HuH-7.5 (cell line): ENCODE results near the gene MTR.
A peak's percentile ranks its signal among the peaks of the same experiment; 100 is the strongest.

Experiments
- DNase-seq: peaks from one replicate; pipeline ENCODE4 v3.0.0; 2011; ENCODE audit warnings: low spot score

MTR gene

DNA sequence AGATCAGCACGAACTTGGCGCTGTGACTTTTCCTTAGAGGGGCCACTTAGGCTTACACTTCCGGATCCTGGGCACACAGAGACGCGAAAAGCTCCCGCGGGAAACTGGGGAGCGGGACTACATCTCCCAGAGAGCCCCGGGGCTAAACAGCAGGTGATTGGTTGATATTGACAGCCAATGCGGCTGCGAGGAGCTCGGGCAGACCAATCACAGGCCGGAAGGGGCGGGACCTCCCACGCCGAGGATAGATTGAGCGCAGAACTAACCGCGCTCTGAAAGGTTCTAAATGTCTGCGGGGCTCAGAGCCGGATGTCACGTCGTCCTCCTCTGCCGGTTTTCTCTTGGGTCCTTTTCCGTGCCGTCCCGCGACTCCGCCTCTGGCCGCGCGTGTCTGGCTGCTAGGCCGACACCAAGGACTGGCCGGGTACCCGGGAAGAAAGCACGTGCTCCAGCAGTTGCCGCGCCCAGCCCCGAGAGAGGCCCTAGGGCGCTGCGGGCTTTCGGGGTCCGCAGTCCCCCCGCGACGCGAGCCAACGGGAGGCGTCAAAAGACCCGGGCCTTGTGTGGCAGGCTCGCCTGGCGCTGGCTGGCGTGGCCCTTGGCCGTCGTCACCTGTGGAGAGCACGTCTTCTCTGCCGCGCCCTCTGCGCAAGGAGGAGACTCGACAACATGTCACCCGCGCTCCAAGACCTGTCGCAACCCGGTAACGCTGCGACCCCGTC is at the start of gene MTR:
Gene MTR, plus strand, starts transcription at position 258 of the 722 bp plus-strand sequence. Its CDS starts 412 bp downstream, at position 670.
- peak; percentile 98 for DNase-seq

DNA sequence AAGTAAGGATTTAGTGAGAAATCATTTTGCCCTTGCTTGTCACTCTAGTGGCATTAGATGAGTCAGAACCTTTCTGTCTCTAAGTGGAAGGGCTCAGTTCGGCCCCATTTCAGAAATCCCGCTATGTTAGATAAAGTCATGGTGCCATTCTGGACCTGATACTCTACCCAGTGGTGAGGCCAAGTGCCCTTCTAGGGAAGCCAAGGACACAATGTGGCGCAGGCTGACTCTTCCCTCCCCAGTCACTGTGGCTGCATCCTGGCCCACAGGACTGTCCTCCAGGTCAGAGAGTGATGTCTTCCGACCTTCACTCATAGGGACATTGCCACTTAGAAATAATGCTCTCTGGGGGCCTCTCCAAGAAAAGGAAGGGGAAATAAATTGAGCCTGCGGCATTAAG is 48.3 kb upstream of the MTR start:
- no peak for DNase-seq

DNA sequence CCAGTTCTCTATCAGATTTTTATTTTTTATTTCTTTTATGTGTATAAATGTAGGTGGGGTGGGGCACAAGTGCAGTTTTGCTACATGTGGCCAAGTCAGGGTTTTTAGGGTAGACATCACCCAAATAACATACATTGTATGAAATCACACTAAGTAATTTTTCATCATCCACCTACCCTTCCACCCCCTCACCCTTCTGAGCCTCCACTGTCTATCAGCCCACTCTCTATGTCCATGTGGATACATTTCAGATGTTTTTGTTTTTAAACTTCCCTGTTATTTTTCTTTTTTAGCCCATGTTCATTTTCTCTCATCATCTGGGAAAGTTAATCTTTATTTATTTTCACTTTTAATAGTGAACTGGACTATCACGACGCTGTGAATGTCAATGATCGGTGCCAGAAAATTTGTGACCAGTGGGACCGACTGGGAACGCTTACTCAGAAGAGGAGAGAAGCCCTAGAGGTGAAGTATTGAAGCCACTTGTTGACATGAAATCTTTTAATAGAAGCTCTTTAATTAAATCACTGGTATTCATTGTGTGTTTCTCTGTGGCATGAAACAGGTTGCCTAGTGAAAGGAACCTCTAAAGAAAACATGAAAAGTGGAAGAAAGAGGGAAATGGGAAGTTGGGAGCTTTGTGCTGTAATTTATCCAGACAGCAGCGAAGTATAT is 47.6 kb upstream of the MTR start:
- no peak for DNase-seq

DNA sequence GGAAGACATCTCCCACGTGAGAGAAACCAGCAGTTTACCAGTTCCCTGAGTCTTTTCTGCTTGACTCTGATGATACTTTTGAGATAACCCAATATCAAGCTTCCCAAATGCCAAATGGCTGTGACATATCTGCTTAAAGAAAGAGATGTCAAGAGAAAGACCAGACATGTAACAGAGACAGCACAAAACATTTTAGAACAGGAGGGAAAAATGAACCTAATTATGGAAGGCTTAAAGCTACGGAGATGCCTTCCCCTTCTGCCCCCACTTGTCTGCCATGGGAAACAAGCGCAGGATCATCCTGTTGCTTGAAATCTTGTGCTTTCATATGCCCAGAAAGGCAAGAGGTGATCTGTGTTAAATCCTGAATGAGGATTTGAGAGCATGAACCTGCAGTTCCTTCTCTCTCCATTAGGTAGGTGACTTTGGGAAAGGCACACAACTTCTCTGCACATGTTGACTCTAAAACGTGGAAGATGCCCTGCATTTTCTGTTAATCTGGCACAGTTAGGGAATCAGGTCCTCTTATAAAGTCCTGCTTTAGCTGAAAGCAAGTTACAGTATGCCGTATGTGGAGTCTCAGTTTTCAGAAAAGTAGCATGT is 46.7 kb upstream of the MTR start:
- DNase-seq: peak; percentile 25

DNA sequence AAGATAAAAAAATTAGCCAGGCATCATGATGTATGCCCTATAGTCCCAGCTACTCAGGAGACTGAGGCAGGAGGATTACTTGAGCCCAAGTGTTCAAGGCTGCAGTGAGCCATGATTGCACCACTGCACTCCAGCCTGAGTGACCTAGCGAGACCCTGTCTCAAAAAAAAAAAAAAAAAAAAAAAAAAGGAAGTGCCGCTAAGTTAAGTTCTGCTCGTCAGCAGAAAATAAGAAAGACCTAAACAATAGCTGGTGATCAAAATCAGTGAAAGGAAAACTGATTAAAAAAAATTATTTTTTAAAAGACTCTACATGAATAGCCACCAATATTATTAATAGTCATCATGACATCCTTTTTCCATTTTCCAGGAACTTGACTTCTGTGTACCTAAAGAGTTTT is 44.2 kb upstream of the MTR start:
- DNase-seq: no peak

DNA sequence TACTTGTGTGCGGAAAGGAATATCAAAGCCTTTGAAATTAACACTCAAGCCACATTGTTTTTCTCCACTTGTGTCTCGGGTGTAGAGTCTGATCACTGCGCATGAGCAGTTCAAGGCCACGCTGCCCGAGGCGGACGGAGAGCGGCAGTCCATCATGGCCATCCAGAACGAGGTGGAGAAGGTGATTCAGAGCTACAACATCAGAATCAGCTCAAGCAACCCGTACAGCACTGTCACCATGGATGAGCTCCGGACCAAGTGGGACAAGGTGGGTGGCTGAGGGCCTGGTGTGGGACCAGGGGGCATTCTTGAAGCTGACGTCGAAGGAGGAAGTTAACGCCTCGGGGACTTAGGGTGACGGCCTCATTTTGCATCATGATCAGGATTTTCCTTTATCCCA is 43.7 kb upstream of the MTR start:
- no peak for DNase-seq

DNA sequence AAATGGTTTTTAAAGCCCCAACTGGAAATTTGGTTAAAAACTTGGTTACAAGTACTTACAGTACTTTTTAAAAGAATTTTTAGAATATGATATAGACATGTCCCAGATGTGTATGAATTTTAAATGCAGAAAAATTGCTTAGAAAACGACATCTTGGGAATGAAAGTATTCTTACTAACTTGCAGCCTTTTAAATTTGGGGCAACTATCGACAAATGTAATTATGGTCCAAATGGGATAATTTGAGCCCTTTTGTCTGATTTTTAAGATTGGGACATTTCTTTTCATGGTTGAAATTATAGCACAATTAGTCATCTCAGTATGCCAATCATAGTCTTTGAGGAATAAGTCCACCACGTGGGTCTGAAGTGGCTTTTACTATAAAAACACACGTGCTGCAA is 43.2 kb upstream of the MTR start:
- DNase-seq: no peak

DNA sequence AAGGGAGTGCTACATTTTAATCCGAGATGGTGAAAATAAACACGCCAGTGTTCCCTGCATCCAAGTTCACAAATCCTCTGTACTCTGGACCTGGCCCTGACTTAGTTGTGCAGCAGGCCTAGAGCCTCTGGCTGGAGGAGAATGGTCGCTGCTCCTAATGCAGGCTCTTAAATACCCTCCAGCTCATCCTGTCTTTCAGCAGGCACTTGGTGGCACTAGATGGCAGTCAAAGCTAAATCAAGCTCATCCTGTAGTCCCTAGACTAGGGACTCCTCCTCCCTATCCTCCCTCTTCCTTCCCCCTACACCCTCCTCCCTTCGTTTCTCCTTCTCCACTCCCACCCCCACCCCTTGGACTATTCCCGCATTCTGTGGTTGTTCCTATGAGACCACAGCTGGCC is 41.6 kb upstream of the MTR start:
- DNase-seq: peak; percentile 25

DNA sequence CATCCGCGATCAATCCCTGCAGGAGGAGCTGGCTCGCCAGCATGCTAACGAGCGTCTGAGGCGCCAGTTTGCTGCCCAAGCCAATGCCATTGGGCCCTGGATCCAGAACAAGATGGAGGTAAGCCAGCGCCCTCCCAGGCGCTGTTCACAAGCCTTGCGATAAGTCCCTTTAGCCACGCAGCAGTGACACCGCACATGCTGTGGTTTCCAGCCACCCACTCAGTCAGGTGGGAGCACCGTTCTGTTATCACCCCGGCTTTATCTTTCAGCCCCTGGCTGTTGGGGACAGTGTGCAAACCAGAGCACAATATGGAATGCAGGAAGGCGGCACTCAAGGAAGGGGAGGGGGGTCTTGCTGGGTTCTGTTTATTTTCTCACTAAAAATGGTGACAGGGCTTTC is 41.1 kb upstream of the MTR start:
- no peak for DNase-seq

DNA sequence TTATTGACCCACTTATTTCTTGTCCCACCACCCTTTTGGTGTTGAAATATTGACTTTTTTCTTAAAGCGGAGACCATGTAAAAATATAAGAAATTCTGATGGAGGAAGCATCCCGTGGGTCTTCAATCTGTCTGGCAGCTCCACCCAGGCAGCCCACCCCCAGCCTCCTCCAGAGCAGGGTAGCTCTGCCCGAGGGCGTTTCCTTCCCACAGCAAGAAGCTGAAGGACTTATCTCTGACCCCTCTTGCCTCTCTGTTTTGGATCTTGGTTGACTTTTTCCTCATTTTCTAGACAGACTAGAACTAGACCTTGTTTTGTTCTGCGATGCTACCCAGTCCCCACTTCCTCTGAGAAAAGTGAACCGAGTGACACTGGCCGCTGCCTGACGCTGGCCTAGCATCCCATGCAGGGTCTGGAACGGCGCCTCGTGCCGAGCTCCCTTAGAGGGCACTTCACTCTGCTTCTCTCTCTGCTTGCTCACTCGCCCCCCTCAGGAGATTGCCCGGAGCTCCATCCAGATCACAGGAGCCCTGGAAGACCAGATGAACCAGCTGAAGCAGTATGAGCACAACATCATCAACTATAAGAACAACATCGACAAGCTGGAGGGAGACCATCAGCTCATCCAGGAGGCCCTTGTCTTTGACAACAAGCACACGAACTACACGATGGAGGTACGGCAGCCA is 40.4 kb upstream of the MTR start:
- no peak for DNase-seq

DNA sequence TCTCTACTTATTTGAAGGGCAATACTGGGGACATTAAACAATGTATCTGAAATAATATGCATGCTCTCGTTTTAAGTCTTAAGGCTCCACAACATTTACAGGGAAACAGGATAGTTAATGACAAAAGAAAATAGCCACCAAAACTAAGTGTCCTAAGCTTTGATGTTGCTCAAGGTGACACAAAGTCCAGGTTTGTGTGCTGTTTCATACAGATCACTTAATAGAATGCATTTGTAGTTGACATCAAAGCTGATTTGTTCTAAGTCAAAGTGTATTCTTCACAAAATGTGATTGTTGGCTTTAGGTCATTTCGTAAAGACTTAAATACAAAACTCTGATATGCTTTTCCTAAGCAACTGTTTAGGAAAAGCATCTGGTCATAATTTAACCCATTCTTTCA is 37.5 kb upstream of the MTR start:
- DNase-seq: no peak

DNA sequence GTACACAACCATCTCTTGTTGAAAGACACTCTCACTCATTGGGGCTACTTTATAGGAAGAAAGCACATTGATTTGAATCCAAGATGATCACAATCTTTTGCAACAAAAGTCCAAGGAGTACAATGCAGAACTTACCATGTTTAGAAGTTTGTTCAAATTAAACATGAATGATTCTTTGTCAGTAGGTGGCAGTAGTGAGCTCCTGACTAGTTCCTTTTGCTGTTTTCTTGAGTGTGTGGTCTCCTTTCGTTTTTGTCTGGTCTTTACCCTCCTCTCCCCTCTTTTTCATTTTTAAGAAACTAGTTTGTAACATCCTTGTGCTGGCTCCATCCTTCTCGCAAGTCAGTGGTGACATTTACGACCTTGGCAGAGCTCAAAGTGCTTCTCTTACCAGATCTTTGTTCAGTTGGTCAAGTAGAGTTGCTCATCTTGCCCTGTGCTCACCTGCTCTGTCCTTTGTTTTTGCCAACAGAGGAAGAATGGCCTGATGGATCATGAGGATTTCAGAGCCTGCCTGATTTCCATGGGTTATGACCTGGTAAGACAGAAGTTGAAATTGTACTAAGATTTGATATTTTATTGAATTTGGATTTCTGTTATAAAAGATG is 35.7 kb upstream of the MTR start:
- DNase-seq: no peak

DNA sequence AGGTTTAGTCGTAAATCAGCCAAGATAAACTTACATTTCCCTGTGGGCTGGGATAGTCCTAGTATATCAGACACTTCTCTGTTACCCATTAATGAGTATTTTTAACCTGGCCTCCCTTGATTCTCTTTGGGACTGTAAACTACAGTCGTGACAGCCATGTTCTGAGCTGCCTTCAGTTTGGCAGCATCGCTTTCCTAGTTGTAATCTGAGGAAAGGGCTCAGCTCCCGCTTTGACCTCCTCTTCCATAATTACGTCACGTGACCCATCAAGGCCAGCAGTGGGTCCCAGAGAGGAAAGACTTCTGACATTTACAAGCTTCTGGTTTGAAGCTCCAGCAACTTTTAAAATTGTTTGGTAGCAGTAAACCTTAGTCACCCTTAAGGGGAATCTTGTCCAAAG is 34.6 kb upstream of the MTR start:
- DNase-seq: no peak

DNA sequence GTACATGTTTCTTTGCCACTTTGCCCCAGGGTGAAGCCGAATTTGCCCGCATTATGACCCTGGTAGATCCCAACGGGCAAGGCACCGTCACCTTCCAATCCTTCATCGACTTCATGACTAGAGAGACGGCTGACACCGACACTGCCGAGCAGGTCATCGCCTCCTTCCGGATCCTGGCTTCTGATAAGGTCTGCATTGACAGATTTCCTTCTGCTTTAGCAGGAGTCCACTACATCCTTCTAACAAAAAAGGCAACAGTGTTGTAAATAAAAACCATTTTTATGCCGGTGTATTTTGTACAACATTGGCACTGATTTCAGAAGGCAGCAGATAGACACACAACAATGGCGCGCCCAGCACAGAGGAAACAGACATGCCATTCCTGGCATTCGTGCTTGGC is 34.1 kb upstream of the MTR start:
- no peak for DNase-seq

DNA sequence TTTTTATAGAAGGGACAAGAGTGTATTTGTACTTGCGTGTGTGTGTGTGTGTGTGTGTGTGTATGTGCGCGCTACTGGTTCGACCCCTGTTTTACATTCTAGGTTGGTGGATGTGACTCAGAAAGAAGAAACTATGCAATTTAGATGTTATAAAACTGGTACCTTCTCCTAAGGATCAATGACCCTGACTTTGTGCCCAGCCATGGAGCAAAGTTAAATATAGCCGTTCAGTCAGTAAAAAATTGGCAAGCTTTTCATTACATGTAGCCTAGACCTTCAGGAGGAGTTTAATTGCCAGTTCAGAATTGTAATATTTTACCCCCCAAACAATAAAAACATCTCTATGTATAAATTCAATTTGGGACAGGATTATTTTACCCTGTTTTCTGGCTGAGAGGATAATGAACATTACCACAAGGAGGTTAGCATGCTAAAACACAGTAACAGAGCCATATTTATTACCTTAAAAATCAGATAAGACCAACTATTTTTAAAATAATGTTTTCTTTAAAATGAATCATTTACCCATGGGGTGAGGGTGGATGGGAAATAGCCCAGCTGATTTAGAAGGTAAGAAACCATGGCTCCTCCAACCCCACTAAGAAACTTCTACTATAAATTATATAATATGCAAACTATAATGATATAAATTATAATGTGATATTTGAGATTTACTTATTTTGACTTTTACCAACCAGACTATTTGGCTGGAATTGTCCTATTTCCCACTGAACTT is 33.5 kb upstream of the MTR start:
- no peak for DNase-seq

DNA sequence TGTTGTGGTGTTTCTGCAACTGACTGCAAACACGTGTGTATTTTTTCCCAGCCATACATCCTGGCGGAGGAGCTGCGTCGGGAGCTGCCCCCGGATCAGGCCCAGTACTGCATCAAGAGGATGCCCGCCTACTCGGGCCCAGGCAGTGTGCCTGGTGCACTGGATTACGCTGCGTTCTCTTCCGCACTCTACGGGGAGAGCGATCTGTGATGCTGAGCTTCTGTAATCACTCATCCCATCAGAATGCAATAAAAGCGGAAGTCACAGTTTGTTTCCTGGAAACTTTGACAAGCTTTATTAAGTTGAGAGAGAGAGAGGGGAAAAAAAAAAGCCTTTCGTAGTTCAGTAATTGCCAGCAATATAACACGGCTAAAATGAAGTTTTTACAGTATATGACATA is 32.7 kb upstream of the MTR start:
- DNase-seq: no peak

DNA sequence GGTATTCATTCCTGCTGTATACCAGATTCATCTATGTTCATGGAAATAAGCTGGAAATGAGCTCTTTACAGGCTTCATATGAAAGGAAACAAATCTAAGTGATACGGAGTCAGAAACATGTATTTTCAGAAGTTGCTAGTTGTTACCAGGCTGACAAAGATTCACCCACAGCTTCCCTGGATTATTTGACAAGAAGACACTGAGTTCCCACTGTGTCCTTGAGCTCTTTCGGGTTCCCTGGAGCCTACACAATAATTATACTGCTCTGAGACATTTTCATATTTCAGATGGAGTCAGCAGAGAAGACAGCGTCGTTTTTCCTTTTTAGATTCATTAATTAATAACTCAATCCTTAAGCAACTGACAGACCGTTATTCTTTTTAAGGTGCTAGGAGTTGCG is 29.3 kb upstream of the MTR start:
- DNase-seq: no peak

DNA sequence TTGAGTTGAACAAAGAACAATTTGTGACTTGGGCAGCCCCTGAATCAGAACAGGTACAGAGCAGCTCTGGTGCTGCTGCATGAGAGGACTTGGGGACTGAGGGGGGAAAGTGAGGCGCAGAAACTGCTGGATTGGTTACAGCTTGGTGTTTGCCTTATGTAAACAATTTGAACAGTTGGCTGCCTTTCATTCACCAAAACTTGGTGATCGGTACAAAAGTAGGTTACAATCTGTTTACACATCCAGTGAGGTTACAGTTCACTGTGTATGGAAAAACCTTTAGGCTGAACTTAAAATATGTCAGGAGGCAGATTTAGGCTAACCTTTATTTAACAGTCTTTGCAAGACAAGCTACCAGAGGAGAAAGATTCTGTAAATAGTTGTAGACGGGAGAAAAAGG is 28.6 kb upstream of the MTR start:
- DNase-seq: no peak

DNA sequence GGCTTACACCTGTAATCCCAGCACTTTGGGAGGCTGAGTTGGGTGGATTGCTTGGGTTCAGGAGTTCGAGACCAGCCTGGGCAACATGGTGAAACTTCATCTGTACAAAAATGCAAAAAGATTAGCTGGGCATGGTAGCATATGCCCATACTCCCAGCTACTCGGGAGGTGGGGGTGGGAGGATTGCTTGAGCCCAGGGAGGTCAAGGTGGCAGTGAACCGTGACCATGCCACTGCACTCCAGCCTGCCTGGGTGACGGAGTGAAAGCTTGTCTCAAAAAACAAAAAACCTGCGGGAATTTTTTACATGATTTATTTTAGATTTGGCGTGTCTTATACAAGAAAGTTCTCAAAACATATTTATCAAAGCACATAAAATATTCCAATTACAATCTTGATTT is 27.8 kb upstream of the MTR start:
- DNase-seq: no peak

DNA sequence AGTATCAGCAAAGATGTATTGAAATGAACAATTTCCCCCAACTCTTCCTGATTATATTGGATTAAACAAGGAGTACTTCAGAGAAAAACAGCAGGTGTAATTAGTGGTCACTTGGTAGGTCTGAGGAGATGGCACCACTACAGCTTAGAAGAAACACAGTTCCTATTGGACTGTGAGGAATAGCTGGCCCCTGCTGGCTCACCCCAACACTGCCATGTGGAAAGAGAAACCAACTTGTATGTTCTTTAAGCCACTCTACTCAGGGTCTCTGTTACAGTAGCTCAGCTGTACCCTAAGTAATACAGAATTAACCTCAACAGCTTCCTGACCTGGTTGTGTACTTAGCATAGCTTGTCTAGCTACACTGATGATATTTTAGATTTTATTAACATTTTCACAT is 26.5 kb upstream of the MTR start:
- DNase-seq: no peak

DNA sequence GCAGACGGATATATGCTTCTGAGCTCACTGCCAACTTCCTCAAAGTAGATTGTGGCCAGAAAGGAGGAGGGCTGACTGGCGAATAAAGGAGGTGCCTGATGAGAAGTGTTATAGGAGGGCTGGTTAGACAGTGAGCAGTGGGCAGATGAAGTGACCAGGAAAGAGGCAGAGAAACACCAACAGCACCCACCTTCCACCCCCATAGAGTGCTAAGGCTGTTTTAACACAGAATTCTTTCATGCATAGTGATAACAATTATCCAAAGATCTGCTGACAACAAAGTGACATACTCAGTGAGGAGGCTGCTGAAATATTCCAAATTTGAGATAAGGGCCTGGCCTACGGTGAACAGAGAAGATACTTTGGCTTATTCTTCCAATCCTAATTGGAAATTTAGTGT is 21.2 kb upstream of the MTR start:
- no peak for DNase-seq

DNA sequence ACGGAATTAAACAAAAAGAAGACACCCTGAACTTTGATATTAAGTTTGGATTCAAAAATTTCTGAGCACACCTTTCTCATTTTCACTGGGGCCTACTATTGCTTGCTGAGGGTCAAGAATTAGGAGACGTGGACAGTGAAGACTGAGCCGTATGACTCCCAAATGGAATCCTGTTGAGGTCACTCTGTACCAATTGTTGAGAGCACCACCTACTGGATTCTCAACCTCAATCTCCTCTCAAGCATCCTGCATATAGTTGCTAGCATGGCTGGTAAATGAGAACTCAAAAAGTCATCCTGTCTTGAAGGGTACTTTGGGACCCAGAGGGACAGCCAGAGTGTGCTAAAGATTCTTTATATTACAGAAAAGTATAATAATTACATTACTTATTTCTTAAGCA is 20.2 kb upstream of the MTR start:
- no peak for DNase-seq
